Rectal smooth muscle tissue (tissue), 1 donor: ENCODE results near the gene JADE3.

Experiments
- H3K27ac ChIP-seq: one replicate; pipeline ENCODE4 v1.7.0; 2013; ENCODE audit warnings: low read depth, low read length, inconsistent platforms
- H3K27me3 ChIP-seq: one replicate; pipeline ENCODE4 v1.7.0; 2013; ENCODE audit warnings: low read length; ENCODE audit not compliant: control insufficient read depth, insufficient read depth
- H3K36me3 ChIP-seq: one replicate; pipeline ENCODE4 v1.7.0; 2013; ENCODE audit warnings: low read length; ENCODE audit not compliant: control insufficient read depth, insufficient read depth
- H3K4me1 ChIP-seq: one replicate; pipeline ENCODE4 v1.7.0; 2013; ENCODE audit warnings: low read length; ENCODE audit not compliant: control insufficient read depth, insufficient read depth
- H3K4me3 ChIP-seq: one replicate; pipeline ENCODE4 v1.7.0; 2013; ENCODE audit warnings: low read length
- H3K9ac ChIP-seq: one replicate; pipeline ENCODE4 v1.7.0; 2013; ENCODE audit warnings: low read length

JADE3 gene

DNA sequence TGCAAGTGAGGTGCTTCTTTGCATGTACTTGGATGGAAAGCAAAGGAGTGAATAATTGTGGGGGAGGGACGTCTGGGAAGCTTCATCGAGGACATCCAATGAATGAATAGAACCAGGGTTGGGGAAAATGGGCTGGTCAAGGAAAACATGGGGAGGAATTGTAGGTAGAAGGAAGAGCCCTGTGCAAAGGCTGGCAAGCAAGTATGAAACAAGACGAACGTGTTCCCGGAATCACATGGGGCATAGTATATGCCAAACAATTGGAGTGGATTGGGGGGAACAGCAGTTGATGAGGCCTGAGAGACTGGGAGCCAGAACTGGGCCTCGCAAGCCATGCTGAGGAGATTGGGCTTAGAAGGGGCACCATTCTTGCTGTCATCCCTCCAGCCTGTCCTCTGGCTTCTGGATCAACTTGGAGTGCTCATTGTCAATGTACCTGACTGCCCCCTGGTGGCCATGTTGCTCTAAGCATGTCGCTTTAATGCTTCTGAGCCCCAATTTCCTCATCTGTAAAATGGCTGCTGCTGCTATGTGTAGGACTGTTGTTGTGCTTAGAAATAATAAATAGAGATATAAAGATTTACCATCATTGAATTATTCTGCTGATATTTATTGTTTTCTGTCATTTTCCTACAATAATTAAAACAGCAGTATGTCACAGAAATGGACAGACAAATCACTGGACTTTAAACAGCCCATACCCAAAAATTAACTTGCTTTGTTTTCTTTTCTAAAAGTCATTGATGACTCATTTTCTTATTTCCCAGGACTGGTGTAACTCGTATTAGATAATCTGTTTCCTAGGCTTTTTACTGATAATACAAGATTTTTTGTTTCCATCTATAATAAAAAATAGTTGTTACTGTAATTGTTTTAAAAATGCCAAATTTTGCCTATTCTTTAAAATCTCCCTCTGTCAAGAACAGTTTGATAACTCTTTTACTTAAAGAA lies 66.4 kb downstream of the JADE3 start:
- H3K27ac ChIP-seq: no peak overlapping the region
- H3K36me3 ChIP-seq: no peaks in the 10 kb centered on the region
- no peak overlapping the region for H3K4me3 ChIP-seq
- no peaks in the 10 kb centered on the region for H3K27me3 ChIP-seq
- no peaks in the 10 kb centered on the region for H3K4me1 ChIP-seq
- no peak overlapping the region for H3K9ac ChIP-seq

DNA sequence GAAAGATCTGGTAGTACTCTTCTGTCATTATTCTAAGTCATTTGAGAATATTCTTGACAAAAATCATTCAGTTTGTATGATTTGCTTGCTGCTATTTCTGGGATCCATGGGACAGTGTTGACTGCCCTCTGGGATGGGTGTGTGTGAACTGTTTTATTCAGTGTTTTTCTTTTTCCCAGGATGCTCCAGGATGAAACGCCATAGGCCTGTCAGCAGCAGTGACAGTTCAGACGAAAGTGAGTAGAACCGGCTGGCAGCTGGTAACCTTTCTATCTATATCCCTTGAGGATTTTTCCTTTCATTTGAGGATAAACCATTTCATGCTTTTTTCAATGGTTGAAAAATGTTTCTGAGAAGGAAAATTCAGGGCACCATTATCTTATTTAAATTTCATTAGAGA lies 72.5 kb downstream of the JADE3 start:
- H3K36me3 ChIP-seq: no peaks in the 10 kb centered on the region
- no peak overlapping the region for H3K27ac ChIP-seq
- no peaks in the 10 kb centered on the region for H3K27me3 ChIP-seq
- no peak overlapping the region for H3K4me3 ChIP-seq
- H3K9ac ChIP-seq: no peak overlapping the region
- no peaks in the 10 kb centered on the region for H3K4me1 ChIP-seq

DNA sequence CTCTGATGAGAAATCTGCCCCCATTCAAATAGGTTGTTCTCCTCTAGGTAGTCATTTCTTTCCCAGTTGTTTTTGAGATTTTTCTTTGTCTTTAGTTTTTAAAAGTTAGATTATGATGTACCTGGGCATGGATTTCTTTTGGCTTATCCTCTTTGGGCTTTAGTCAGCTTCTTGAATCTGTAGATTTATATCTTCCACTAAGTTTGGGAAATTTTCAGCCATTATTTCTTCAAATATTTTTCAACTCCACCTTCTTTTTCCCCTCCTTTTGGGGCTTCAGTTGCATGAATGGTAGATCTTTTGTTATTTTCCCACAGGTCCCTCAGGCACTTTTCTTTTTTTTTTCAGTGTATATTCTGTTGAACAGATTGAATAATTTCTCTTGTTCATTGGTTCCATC lies 77.3 kb downstream of the JADE3 start:
- no peak overlapping the region for H3K27ac ChIP-seq
- no peaks in the 10 kb centered on the region for H3K4me1 ChIP-seq
- H3K9ac ChIP-seq: no peak overlapping the region
- H3K27me3 ChIP-seq: no peaks in the 10 kb centered on the region
- no peaks in the 10 kb centered on the region for H3K36me3 ChIP-seq
- H3K4me3 ChIP-seq: no peak overlapping the region

GRCh38 chrX:46991664-46992063 lies 79.4 kb downstream of the JADE3 start:
- H3K27ac ChIP-seq: no peak overlapping the region
- no peaks in the 10 kb centered on the region for H3K27me3 ChIP-seq
- H3K36me3 ChIP-seq: no peaks in the 10 kb centered on the region
- no peaks in the 10 kb centered on the region for H3K4me1 ChIP-seq
- no peak overlapping the region for H3K4me3 ChIP-seq
- H3K9ac ChIP-seq: no peak overlapping the region

- Histone ChIP-seq H3K4me1 (no peaks in the 10 kb centered on the region), H3K36me3 (no peaks in the 10 kb centered on the region), H3K27ac (no peak overlapping the region), H3K27me3 (no peaks in the 10 kb centered on the region), H3K4me3 (no peak overlapping the region), H3K9ac (no peak overlapping the region)
Measured at GRCh38 chrX:46992070-46992469, 79.8 kb downstream of the JADE3 start.

DNA sequence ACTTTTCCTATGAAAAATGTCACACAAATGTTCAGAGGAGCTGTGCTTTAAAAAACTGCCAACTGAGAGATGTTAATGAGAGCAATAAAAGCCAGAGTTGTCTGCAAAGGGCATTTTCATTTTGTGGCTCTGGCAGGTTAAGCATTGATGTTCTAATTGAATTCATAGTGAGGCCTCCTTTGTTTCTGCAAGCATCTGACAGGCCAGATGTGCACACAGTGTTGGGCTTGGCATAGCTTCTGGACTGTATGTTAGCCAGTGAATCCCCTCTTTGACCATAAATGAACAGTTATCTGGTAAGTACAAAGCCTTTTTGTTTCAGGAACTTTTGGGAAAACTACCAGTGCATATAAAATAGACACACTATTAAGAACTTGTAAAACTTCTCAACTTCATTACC lies 81.9 kb downstream of the JADE3 start:
- Histone ChIP-seq H3K4me3 (no peak overlapping the region), H3K27me3 (no peaks in the 10 kb centered on the region), H3K9ac (no peak overlapping the region), H3K4me1 (no peaks in the 10 kb centered on the region), H3K27ac (no peak overlapping the region), H3K36me3 (no peaks in the 10 kb centered on the region)

GRCh38 chrX:47012131-47012530 lies 99.9 kb downstream of the JADE3 start:
- Histone ChIP-seq H3K4me1 (no peaks in the 10 kb centered on the region), H3K4me3 (no peak overlapping the region), H3K36me3 (no peaks in the 10 kb centered on the region), H3K9ac (no peak overlapping the region), H3K27me3 (no peaks in the 10 kb centered on the region), H3K27ac (no peak overlapping the region)

DNA sequence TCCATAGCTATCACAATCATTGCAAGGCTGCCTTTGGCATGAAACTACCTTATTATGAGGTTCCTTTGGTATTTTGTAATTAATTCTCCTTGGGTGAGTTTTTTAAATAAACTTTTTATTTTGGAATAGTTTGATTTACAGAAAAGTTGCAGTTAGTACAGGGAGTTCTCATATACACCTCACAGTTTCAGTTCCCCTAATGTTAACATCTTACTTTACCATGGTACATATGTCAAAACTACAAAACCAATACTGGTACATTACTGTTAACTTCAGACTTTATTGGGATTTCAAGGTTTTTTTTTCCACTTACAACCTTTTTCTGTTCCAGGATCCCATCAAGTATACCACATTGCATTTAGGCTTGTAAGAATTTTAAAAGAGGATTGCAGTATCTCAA lies 114.0 kb downstream of the JADE3 start:
- no peak overlapping the region for H3K9ac ChIP-seq
- no peak overlapping the region for H3K27ac ChIP-seq
- no peaks in the 10 kb centered on the region for H3K27me3 ChIP-seq
- no peaks in the 10 kb centered on the region for H3K36me3 ChIP-seq
- no peaks in the 10 kb centered on the region for H3K4me1 ChIP-seq
- no peak overlapping the region for H3K4me3 ChIP-seq

GRCh38 chrX:47030339-47030738 lies 118.1 kb downstream of the JADE3 start:
- no peaks in the 10 kb centered on the region for H3K36me3 ChIP-seq

DNA sequence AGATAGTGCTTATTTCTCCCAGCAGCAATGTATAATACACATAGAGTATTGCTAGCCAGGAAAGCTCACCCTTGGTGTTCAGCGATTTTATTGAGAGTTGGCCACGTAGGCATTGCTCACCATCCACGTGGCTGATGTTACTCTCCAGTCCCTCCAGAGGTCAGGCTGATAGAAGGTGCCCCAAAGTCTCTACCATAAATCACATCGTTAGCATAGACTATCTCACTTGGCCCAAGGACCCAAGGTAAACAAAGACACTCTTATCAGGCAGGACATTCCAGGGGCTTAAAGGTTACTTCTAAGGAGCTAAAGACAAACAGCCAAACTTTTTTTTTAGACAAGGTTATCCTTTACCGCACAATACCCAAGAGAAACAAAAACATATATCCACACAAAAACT lies 135.8 kb downstream of the JADE3 start:
- H3K4me1 ChIP-seq: no peaks in the 10 kb centered on the region
- no peak overlapping the region for H3K27ac ChIP-seq
- H3K9ac ChIP-seq: no peak overlapping the region
- no peaks in the 10 kb centered on the region for H3K36me3 ChIP-seq
- H3K27me3 ChIP-seq: no peaks in the 10 kb centered on the region
- H3K4me3 ChIP-seq: no peak overlapping the region

More at GRCh38 chrX:47030339-47030738, 118.1 kb downstream of the JADE3 start:
- no peaks in the 10 kb centered on the region for H3K4me1 ChIP-seq
- no peaks in the 10 kb centered on the region for H3K27me3 ChIP-seq
- no peak overlapping the region for H3K4me3 ChIP-seq
- no peak overlapping the region for H3K27ac ChIP-seq
- H3K9ac ChIP-seq: no peak overlapping the region

GRCh38 chrX:47059142-47059874 lies 147.1 kb downstream of the JADE3 start:
- Histone ChIP-seq H3K4me3 (no peak overlapping the region), H3K27me3 (no peaks in the 10 kb centered on the region), H3K36me3 (no peaks in the 10 kb centered on the region), H3K9ac (no peak overlapping the region), H3K4me1 (no peaks in the 10 kb centered on the region), H3K27ac (no peak overlapping the region)

DNA sequence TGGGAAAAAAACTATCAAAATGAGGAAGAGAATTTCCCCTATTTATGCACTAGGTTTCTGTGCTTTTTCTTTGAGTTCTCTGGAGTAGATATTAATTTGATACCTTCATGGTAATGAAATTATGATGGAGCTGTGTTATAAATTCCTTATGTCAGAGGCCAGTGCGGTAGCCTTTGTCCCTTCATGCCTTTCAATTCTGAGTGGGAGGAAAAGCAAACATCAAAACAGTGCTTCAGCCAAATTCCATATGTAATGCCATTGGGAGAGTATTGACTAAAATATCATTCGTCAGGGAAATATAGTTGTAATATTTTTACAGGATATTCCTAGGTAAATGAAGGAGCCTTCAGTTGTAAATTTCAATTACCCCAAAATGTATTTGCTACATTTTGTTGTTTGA lies 148.5 kb downstream of the JADE3 start:
- H3K27me3 ChIP-seq: no peaks in the 10 kb centered on the region
- no peak overlapping the region for H3K27ac ChIP-seq
- H3K9ac ChIP-seq: no peak overlapping the region
- no peak overlapping the region for H3K4me3 ChIP-seq
- H3K36me3 ChIP-seq: no peaks in the 10 kb centered on the region
- H3K4me1 ChIP-seq: no peaks in the 10 kb centered on the region
